ENCODE measurements around the gene CREB5.

The CREB5 gene

DNA sequence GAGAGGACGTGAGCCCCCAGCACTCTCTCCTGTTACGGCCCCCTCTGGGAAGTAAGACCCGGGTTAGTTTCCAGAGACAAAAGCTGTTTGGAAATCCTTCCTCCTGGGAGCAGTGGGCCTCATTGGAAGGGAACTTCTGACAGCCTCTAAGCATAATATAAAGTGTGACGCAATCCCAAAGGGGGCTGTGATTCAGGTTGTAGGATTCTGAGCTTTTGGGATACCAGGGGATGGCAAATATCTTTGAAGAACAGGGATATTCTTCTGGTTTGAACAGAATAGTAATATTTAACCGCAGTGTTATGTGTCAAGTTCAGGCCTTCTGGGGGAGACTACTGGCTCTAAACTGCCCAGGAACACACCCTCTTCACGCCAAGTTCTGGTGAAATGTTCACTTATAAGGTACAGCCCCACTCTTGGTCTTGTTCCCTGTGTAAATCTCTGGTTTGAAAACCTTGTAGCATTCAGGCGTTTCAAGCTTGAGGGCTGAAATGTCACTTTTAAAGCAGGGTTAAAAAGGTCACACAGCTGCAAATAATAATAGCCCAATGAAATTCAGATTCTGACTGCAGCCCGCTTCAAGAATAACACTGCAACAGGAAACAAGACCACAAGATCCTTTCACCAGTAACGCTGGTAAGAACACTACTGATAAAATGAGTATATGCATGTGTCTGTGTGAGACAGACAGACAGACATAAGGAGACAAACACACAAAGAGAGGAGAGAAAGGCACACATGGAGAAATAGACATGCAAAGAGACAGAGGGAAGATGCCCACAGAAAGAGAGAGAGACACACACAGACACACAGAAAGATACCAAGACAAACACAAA is 69.0 kb downstream of the CREB5 start:
- no peak for DNase-seq

GRCh38 chr7:28483112-28483511 is 70.8 kb downstream of the CREB5 start:
- no peak for DNase-seq

- no peak for DNase-seq
Observed at GRCh38 chr7:28483908-28484605, 71.7 kb downstream of the CREB5 start.

GRCh38 chr7:28484606-28484935 is 72.3 kb downstream of the CREB5 start:
- no peak for DNase-seq

DNA sequence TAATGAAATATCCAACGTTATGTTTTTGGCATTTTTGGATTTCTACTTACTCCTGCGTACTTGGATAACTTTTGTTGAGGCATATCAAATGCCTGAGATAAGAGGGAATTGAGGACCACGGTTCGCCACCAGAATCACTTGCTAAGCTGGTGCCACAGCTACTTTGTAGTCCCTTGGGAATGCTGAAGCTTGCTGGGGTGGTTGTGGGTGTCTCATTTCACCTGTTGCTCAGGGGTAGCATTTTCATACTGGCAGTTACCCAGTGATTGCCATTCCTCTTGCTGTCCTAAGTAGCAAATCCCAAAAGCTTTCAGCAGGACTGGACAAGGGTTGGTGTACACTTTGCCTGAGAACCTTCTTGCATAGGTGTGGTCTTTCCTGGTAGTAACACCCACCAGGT is 75.2 kb downstream of the CREB5 start:
- DNase-seq: no peak

- DNase-seq: no peak
Observed at GRCh38 chr7:28488061-28488791, 75.9 kb downstream of the CREB5 start.

GRCh38 chr7:28490831-28491230 is 78.5 kb downstream of the CREB5 start:
- no peak for DNase-seq

DNA sequence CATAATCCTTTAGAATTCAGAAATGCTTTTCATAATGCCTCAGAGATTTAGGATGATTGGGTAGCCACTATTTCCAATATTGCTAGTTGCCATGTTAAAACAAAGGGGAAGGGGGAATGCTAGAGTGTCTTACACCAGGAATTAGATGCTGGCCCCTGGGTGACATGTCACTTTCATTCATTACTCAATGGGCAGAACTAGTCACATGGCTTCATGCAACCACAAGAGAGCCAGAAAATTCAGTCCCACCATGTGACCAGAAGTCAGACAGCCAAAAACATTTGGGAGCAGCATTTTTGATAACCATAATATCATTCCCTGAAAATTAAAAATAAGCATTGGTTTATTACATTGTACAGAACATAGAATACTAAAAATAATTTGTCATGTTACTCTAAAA is 81.2 kb downstream of the CREB5 start:
- no peak for DNase-seq

- no peak for DNase-seq
Observed at GRCh38 chr7:28497009-28497408, 84.7 kb downstream of the CREB5 start.

- DNase-seq: no peak
Observed at GRCh38 chr7:28498636-28499035, 86.3 kb downstream of the CREB5 start.

- no peak for DNase-seq
Observed at GRCh38 chr7:28500138-28500537, 87.8 kb downstream of the CREB5 start.

DNA sequence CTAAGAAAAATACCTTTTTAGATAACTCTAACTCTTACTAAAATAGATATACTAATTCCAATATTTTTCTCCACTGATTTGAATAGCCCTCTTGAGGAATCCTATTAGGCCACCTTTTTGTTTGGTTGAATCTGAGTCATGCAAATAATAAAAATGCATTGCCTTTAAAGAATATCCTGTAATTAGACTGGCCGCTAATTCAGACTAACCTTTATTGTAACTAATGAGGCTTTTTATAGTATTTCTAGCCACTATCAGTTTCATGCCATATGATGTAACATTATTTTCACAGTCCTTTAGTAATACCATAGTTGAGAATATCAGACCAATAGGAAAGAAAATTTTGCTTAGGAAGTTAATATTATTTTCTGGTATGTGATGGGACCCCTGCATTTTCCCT is 90.1 kb downstream of the CREB5 start:
- no peak for DNase-seq

DNA sequence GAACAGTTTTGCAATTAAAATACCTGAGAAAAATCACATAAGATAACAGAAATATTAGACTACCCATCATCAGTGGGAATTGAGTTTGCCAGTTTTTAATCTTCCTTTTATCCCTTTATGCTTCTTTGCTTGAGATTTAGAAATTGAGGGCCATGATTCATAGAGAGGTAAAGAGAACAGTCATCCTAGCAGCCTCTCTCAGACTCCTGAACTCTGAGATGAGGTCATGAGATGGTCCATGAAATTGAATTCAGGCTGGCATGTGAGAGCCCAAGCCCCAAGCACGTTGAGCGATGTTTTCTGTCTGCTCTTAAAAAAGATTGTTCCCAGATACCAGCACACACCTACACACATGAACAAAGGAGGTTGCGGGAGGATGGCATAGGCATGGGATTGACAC is 91.1 kb downstream of the CREB5 start:
- DNase-seq: no peak

DNA sequence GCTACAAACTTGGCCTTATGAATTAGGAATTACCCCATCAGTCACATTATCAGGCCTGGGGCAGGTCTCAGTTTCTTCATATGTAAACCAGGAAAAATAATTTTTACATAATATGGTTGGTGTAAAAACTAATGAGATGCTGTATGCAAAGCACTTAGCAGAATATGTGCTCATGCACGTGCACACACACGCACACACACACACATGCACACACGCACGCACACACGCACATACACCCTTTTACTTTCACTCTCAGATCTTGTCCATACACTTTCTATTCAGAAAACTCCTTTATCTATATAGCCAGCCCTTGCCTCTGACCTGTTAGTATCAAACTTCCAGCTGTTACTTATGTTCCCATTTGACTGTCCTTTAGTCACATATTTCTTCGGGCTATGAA is 92.7 kb downstream of the CREB5 start:
- DNase-seq: no peak

- DNase-seq: no peak
Observed at GRCh38 chr7:28505867-28506266, 93.5 kb downstream of the CREB5 start.

GRCh38 chr7:28507525-28508282 is 95.4 kb downstream of the CREB5 start:
- DNase-seq: no peak

DNA sequence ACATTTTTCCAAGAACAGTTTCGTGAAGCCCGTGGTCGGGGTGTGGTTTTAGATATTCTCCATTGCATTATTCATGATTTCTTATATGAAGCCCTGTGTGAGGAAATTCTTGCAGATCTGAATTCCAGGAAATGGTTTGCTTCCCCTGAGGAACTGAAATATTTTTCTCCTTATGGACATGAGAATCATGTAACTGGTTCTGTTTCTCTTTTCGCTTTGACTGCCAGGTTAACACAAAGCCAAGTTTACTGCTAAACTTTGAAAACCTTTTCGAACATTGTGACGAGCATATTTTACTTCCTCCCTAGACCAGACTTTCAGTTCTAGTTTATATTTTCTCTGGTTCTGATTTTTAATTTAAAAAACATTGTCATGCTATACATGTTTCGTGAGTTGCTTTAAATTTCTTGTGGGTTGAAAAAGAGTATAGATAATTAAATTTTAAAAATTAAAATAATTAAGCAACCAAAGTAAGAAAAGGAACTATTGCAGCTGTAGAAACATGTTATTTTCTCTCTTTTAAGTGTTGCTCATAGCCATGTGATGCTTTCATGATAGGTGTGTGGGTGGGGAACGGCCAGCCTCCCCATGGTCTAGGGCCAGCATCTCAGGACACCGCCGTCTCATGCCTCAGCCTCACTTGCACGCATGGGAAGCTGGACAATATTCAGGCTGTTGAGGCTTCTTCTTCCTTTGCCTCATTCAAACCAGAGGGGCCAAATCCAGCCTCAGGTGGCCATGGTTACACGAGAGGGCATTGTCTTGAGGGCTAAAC is 97.1 kb downstream of the CREB5 start:
- no peak for DNase-seq

DNA sequence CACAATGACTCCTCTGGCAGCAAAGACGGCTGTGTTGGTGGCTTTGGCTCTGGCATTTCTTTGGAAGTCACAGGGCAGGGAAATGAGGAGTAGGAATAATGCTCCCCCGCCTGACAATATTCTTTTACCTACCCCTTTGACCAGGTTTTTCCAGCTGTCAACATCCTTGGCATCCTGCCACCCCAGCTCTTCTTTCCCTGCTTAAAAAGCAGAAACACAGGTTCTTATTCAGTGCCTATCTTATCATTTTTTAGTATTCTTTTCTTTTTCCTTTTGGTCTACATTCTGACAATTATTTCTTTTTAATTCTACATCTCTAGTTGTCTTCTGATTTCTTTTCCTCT is 97.7 kb downstream of the CREB5 start:
- no peak for DNase-seq

DNA sequence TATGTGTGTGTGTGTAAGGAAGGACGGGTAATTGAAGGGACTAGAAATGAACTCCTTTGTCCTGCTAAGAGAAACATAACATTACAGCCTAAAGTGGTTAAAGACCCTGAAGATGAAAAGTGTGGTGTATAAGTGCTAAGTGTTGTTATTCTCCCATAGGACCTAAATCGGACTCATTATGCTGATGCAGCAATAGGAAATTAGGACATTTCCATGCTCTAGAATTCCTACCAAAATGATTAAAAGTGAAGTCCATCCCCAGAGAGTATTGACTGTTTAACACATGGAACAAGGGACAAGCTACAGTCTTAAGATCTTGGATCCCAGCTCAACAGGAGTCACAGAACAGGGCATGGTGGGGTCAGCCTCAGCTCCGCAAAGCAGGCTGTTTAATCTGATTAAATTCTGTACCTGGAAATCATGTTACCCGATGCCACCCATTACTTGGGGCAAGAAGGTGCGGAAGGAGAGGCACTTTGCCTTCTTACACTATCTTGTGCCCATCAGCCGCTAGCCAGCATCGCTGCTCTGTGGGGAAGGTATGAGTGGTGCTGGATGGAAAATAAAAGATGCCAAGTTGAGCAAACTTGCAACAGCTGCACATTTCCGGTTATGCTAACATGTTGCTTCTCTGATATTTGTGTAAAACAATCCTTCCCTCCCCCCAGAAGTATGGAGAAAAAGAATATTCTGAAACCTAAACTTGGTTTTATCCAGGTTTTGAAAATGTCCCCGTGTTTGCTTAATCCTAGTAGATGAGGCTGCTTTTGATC is 100.5 kb downstream of the CREB5 start:
- no peak for DNase-seq

DNA sequence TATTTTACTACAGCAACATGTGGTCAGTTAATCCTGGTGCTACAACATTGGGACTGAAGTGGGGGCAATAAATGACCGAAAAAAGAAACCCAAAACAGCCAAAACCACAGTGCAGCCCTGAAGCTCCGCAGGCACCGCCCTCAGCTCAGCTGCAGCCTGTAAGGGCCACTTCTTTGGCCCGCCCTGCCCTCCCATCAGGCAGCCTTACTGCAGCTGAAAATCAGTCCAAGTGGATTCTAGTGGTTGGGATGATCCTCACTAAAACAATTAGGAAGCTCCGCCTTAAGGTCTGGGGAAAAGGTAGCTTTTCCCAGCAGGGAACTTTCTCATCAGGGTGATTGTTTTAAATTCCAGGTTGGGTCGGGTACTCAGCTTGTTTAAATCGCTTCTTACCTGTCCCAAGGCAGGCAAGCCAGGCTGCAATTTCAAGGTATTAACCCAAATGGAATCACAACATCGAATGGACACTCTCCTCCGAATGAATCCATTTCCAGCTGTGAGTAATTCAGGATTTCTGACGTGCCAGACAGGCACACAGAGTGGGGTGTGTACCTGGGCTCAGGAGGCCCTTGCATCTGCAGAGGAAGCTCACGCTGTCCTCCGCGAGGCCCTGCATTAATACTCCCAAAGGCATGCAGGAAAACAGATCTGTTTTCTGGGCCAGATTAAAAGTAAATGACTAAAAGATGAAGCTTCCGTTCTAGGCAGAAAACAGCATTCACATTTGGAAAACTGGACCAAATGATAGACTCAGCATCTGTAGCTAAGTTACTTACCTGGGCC is 104.3 kb downstream of the CREB5 start:
- no peak for DNase-seq

GRCh38 chr7:28517206-28517605 is 104.9 kb downstream of the CREB5 start:
- DNase-seq: no peak

All from retina (tissue), 1 donor.